ENCODE measurements around the gene PLXNA2. TPM values are rescaled to one million over a fixed set of nuclear protein-coding genes. Genes with fewer than 3 reads are reported as not detected.

PLXNA2 gene
- total RNA-seq, 2 experiments from 2014 or later, result 0.13 to 0.23 TPM

GRCh38 chr1:207996636-207997035, 247.5 kb downstream of the PLXNA2 start:
- DNase-seq (no peak), ATAC-seq (no peak)
- H3K9me3 Mint-ChIP-seq, result no peaks in the 10 kb centered on the region
- ChIA-PET POLR2A (no interaction called here), CTCF (interaction anchor here (0.8 to 1.7 kb wide), 6 partner anchors 10 to 135 kb away, joined by 3 to 8 read pairs (median 4); no protein-coding TSS in a partner anchor)
- intact Hi-C loops (cut with micrococcal nuclease), result no loop called here
- H3K4me3 Mint-ChIP-seq, result no peak overlapping the region
- H3K27me3 Mint-ChIP-seq, result no peaks in the 10 kb centered on the region
- H3K27ac Mint-ChIP-seq, result no peak overlapping the region
- H3K36me3 Mint-ChIP-seq (ENCODE audit: low read depth), result no peaks in the 10 kb centered on the region
- H3K4me1 Mint-ChIP-seq (ENCODE audit: low read depth), result no peaks in the 10 kb centered on the region
- no peak for TF ChIP-seq CTCF (IDR thresholded peaks at IDR 0.05)

GRCh38 chr1:207995576-207995975, 248.6 kb downstream of the PLXNA2 start:
- ChIA-PET CTCF (interaction anchor here (0.8 to 2.8 kb wide), 10 partner anchors 10 to 250 kb away, joined by 3 to 9 read pairs (median 4); partner anchors contain the start of gene PLXNA2), POLR2A (no interaction called here)
- no peak for DNase-seq
- Mint-ChIP-seq H3K27ac (no peak overlapping the region), H3K27me3 (no peaks in the 10 kb centered on the region), H3K9me3 (no peaks in the 10 kb centered on the region), H3K4me3 (no peak overlapping the region), H3K4me1 (ENCODE audit: low read depth) (no peaks in the 10 kb centered on the region), H3K36me3 (ENCODE audit: low read depth) (no peaks in the 10 kb centered on the region)
- intact Hi-C loops (cut with micrococcal nuclease), result no loop called here
- no peak for ATAC-seq
- no peak for TF ChIP-seq CTCF (IDR thresholded peaks at IDR 0.05)

- intact Hi-C loops (cut with micrococcal nuclease), result no loop called here
- TF ChIP-seq CTCF (IDR thresholded peaks at IDR 0.05), result peak; percentile 59
- Mint-ChIP-seq H3K27me3 (peaks cover 6% of the 10 kb centered on the region), H3K27ac (no peak overlapping the region), H3K36me3 (ENCODE audit: low read depth) (no peaks in the 10 kb centered on the region), H3K4me1 (ENCODE audit: low read depth) (no peaks in the 10 kb centered on the region), H3K4me3 (no peak overlapping the region), H3K9me3 (no peaks in the 10 kb centered on the region)
- ChIA-PET CTCF (interaction anchor here (0.9 to 2.8 kb wide), 5 partner anchors 10 to 251 kb away, joined by 3 to 9 read pairs (median 4); partner anchors contain the start of gene PLXNA2), POLR2A (no interaction called here)
- DNase-seq (no peak), ATAC-seq (no peak)
Observed at GRCh38 chr1:207993477-207994445, 250.4 kb downstream of the PLXNA2 start.

- Mint-ChIP-seq H3K4me1 (ENCODE audit: low read depth) (no peaks in the 10 kb centered on the region), H3K9me3 (no peaks in the 10 kb centered on the region), H3K36me3 (ENCODE audit: low read depth) (no peaks in the 10 kb centered on the region), H3K27ac (no peak overlapping the region), H3K27me3 (peaks cover 9% of the 10 kb centered on the region), H3K4me3 (no peak overlapping the region)
- no peak for DNase-seq
- POLR2A ChIA-PET, result no interaction called here
- no peak for ATAC-seq
- no peak for TF ChIP-seq CTCF (IDR thresholded peaks at IDR 0.05)
- CTCF ChIA-PET, result interaction anchor here (1.3 to 2.8 kb wide), 3 partner anchors 11 to 252 kb away, joined by 4 to 9 read pairs (median 4); partner anchors contain the start of gene PLXNA2
- intact Hi-C loops (cut with micrococcal nuclease), result no loop called here
Observed at GRCh38 chr1:207992677-207993236, 251.4 kb downstream of the PLXNA2 start.
